HCEC 1CT (cell line): ENCODE data around the gene ZFP36L2.

ENCODE experiments used
- DNase-seq: peaks from one replicate; pipeline ENCODE4 v3.0.0-alpha.2; 2017

ZFP36L2 gene

GRCh38 chr2:43226558-43226954 is at the start of gene ZFP36L2:
ZFP36L2 (minus strand) TSS chr2:43226606; CDS start chr2:43226315, 291 bp downstream.
- peak; percentile 96 for DNase-seq

- DNase-seq = no peak
Observed at GRCh38 chr2:43274721-43275120, 48.3 kb upstream of the ZFP36L2 start.

- no peak for DNase-seq
Observed at GRCh38 chr2:43274055-43274454, 47.6 kb upstream of the ZFP36L2 start.

GRCh38 chr2:43273529-43273928 is 47.1 kb upstream of the ZFP36L2 start:
- no peak for DNase-seq

GRCh38 chr2:43270930-43271615 is 44.7 kb upstream of the ZFP36L2 start:
- DNase-seq = no peak

GRCh38 chr2:43270461-43270860 is 44.1 kb upstream of the ZFP36L2 start:
- no peak for DNase-seq

GRCh38 chr2:43269706-43270105 is 43.3 kb upstream of the ZFP36L2 start:
- peak; percentile 80 for DNase-seq

GRCh38 chr2:43269074-43269572 is 42.7 kb upstream of the ZFP36L2 start:
- DNase-seq = peak; percentile 100

GRCh38 chr2:43268066-43268953 is 41.9 kb upstream of the ZFP36L2 start:
- DNase-seq = no peak

GRCh38 chr2:43267381-43267780 is 41.0 kb upstream of the ZFP36L2 start:
- no peak for DNase-seq

- DNase-seq = no peak
Observed at GRCh38 chr2:43266711-43267111, 40.3 kb upstream of the ZFP36L2 start.

GRCh38 chr2:43265421-43265820 is 39.0 kb upstream of the ZFP36L2 start:
- DNase-seq = no peak

- DNase-seq = no peak
Observed at GRCh38 chr2:43265001-43265400, 38.6 kb upstream of the ZFP36L2 start.

GRCh38 chr2:43262951-43263350 is 36.5 kb upstream of the ZFP36L2 start:
- no peak for DNase-seq

GRCh38 chr2:43262239-43262638 is 35.8 kb upstream of the ZFP36L2 start:
- DNase-seq = no peak

GRCh38 chr2:43259512-43259911 is 33.1 kb upstream of the ZFP36L2 start:
- no peak for DNase-seq

GRCh38 chr2:43258547-43259156 is 32.2 kb upstream of the ZFP36L2 start:
- DNase-seq = no peak

GRCh38 chr2:43255296-43255910 is 29.0 kb upstream of the ZFP36L2 start:
- DNase-seq = no peak

- DNase-seq = no peak
Observed at GRCh38 chr2:43254331-43254730, 27.9 kb upstream of the ZFP36L2 start.

- DNase-seq = peak; percentile 56
Observed at GRCh38 chr2:43251171-43251731, 24.8 kb upstream of the ZFP36L2 start.

GRCh38 chr2:43250015-43250414 is 23.6 kb upstream of the ZFP36L2 start:
- DNase-seq = no peak

- no peak for DNase-seq
Observed at GRCh38 chr2:43248621-43249020, 22.2 kb upstream of the ZFP36L2 start.

GRCh38 chr2:43246641-43247040 is 20.2 kb upstream of the ZFP36L2 start:
- DNase-seq = no peak
